Mesenchymal stem cell (in vitro differentiated cells and primary cell): ENCODE data around the gene SNX27.

Experiments used
- DNase-seq: peaks from one replicate; pipeline ENCODE4 v3.0.0-alpha.2; 2013
- H2AFZ ChIP-seq: one replicate; pipeline ENCODE4 v1.6.1; 2013; ENCODE audit warnings: low read depth, mild to moderate bottlenecking, control low read depth, inconsistent platforms, low read length, moderate library complexity
- H2AK5ac ChIP-seq: 2 replicates; pipeline ENCODE4 v1.6.1; 2013; ENCODE audit warnings: low read length, moderate library complexity, mild to moderate bottlenecking, inconsistent platforms; ENCODE audit not compliant: severe bottlenecking
- H2BK120ac ChIP-seq: one replicate; pipeline ENCODE4 v1.6.1; 2013; ENCODE audit warnings: low read depth, mild to moderate bottlenecking, inconsistent platforms, low read length, moderate library complexity
- H2BK12ac ChIP-seq, 2 experiments: one replicate each; pipeline ENCODE4 v1.6.1; 2013; ENCODE audit warnings: inconsistent platforms in 2 of 2, low read length in 2 of 2, mild to moderate bottlenecking in 2 of 2, moderate library complexity in 2 of 2, control low read depth in 1 of 2
- H2BK15ac ChIP-seq: one replicate; pipeline ENCODE4 v1.6.1; 2013; ENCODE audit warnings: mild to moderate bottlenecking, low read depth, inconsistent platforms; ENCODE audit not compliant: poor library complexity, severe bottlenecking
- H2BK5ac ChIP-seq: 2 replicates; pipeline ENCODE4 v1.6.1; 2013; ENCODE audit warnings: low read depth, mild to moderate bottlenecking, low read length, control low read depth, inconsistent platforms; ENCODE audit not compliant: poor library complexity, severe bottlenecking
- H3K14ac ChIP-seq, 2 experiments: one replicate each; pipeline ENCODE4 v1.6.1; 2013; ENCODE audit warnings: inconsistent platforms in 2 of 2, low read length in 2 of 2, control low read depth in 1 of 2, mild to moderate bottlenecking in 1 of 2, moderate library complexity in 1 of 2
- H3K18ac ChIP-seq, 2 experiments: one replicate each; pipeline ENCODE4 v1.6.1; 2013; ENCODE audit warnings: inconsistent platforms in 2 of 2, low read length in 2 of 2, control low read depth in 1 of 2, low read depth in 1 of 2, mild to moderate bottlenecking in 1 of 2
- H3K23ac ChIP-seq, 2 experiments: one replicate each; pipeline ENCODE4 v1.6.1; 2013; ENCODE audit warnings: inconsistent platforms in 2 of 2, low read length in 2 of 2, mild to moderate bottlenecking in 2 of 2, moderate library complexity in 2 of 2, control low read depth in 1 of 2
- H3K27ac ChIP-seq: 2 replicates; pipeline ENCODE4 v1.5.1; 2013; ENCODE audit warnings: mild to moderate bottlenecking, moderate library complexity, low read length, control low read depth, inconsistent platforms; ENCODE audit not compliant: poor library complexity, severe bottlenecking
- H3K27me3 ChIP-seq, 2 experiments: 2 replicates each; pipeline versions ENCODE4 v1.6.1 to v1.7.0; 2013; ENCODE audit warnings: low read length in 2 of 2, mild to moderate bottlenecking in 2 of 2, moderate library complexity in 2 of 2, control low read depth in 1 of 2, inconsistent platforms in 1 of 2; ENCODE audit not compliant: control insufficient read depth in 1 of 2, insufficient read depth in 1 of 2
- H3K36me3 ChIP-seq, 2 experiments: 2 replicates each; pipeline versions ENCODE4 v1.6.1 to v1.7.0; 2013; ENCODE audit warnings: low read length in 2 of 2, control low read depth in 1 of 2, inconsistent platforms in 1 of 2, low read depth in 1 of 2, mild to moderate bottlenecking in 1 of 2; ENCODE audit not compliant: insufficient read depth in 2 of 2, control insufficient read depth in 1 of 2
- H3K4ac ChIP-seq, 2 experiments: one replicate each; pipeline ENCODE4 v1.6.1; 2013; ENCODE audit warnings: inconsistent platforms in 2 of 2, low read length in 2 of 2, mild to moderate bottlenecking in 2 of 2, moderate library complexity in 2 of 2, control low read depth in 1 of 2, low read depth in 1 of 2
- H3K4me1 ChIP-seq: 2 replicates; pipeline ENCODE4 v1.6.1; 2013; ENCODE audit warnings: low read depth, low read length, control low read depth; ENCODE audit not compliant: control insufficient read depth, insufficient read depth
- H3K4me2 ChIP-seq: 2 replicates; pipeline ENCODE4 v1.6.1; 2013; ENCODE audit warnings: low read length, mild to moderate bottlenecking, inconsistent platforms; ENCODE audit not compliant: poor library complexity, severe bottlenecking
- H3K4me3 ChIP-seq, 2 experiments: 2 replicates each; pipeline versions ENCODE4 v1.5.1 to v1.7.0; 2013; ENCODE audit warnings: low read length in 2 of 2, mild to moderate bottlenecking in 2 of 2, control low read depth in 1 of 2, low read depth in 1 of 2; ENCODE audit not compliant: insufficient read depth in 1 of 2
- H3K79me1 ChIP-seq: replicated peaks from 2 replicates; pipeline ENCODE4 v1.6.1; 2013; ENCODE audit warnings: mild to moderate bottlenecking, control low read depth, low read length, inconsistent platforms; ENCODE audit not compliant: poor library complexity, severe bottlenecking
- H3K9ac ChIP-seq: 2 replicates; pipeline ENCODE4 v1.7.0; 2013; ENCODE audit warnings: mild to moderate bottlenecking, low read length, moderate library complexity
- H3K9me3 ChIP-seq: 2 replicates; pipeline ENCODE4 v1.7.0; 2013; ENCODE audit warnings: mild to moderate bottlenecking, low read length; ENCODE audit not compliant: control insufficient read depth
- H4K8ac ChIP-seq: one replicate; pipeline ENCODE4 v1.6.1; 2013; ENCODE audit warnings: inconsistent platforms, mild to moderate bottlenecking, low read length, moderate library complexity
- H4K91ac ChIP-seq: one replicate; pipeline ENCODE4 v1.6.1; 2013; ENCODE audit warnings: mild to moderate bottlenecking, low read length, inconsistent platforms
- WGBS: methylation state at CpG from one replicate; pipeline ENCODE4 v1.1.7; 2013; ENCODE audit warnings: mixed read lengths; 5-methylcytosine and 5-hydroxymethylcytosine counted together

Gene SNX27

DNA sequence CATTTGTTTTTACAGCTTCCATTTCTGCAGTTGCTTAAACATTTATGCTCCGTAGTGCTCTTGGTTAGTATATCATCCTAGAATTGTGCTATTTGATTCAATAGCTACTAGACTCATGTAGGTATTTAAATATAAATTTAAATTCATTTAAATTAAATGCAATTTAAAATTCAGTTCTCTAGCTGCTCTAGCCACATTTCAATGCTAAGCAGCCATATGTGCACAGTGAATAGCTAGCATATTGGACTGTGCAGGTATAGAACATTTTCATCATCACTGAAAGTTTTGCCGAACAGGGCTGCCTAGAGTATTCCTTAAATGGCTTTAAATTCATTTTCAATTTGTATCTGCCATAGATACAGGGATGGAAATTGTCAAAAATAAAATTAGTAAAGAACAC is 72.3 kb downstream of the SNX27 start:
- H3K36me3 ChIP-seq: peaks cover 10 to 43% of the 10 kb centered on the region in 2 experiments
- H2AK5ac ChIP-seq: no peak overlapping the region
- H3K27me3 ChIP-seq: no peaks in the 10 kb centered on the region
- no peaks in the 10 kb centered on the region for H3K9me3 ChIP-seq
- no peak overlapping the region for H3K18ac ChIP-seq
- H4K91ac ChIP-seq: no peak overlapping the region
- H3K23ac ChIP-seq: no peak overlapping the region
- H3K4ac ChIP-seq: no peak overlapping the region
- no CpG with 5 or more reads among the region's 2 CpGs for WGBS
- H3K4me1 ChIP-seq: no peaks in the 10 kb centered on the region
- DNase-seq: no peak
- no peak overlapping the region for H2BK5ac ChIP-seq
- no peak overlapping the region for H2BK15ac ChIP-seq
- no peak overlapping the region for H3K14ac ChIP-seq
- no peak overlapping the region for H3K4me2 ChIP-seq
- H2BK120ac ChIP-seq: no peak overlapping the region
- no peak overlapping the region for H2BK12ac ChIP-seq
- no peak overlapping the region for H4K8ac ChIP-seq
- H3K9ac ChIP-seq: no peak overlapping the region
- no peak overlapping the region for H3K27ac ChIP-seq
- H3K79me1 ChIP-seq: no peaks in the 10 kb centered on the region
- no peak overlapping the region for H2AFZ ChIP-seq
- no peak overlapping the region for H3K4me3 ChIP-seq

DNA sequence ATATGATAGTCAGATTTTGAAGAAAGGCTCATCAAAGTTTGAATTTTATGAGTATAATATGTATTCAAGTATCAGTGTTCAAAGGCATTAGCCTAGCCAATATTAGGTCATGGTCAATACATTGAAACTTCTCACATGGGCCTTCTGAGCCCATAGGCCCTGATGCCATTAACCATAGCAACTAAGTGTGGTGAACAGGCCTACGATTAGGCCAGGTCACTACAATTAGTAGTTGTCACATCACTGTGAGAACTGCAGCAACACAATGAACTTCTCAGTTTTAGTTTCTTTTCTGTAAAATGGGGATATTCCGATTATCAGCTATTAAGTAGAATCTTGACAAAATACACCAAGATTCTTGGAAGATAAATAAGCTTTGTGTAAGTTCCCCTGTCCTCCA is 74.7 kb downstream of the SNX27 start:
- H2BK15ac ChIP-seq: no peak overlapping the region
- H2BK12ac ChIP-seq: no peak overlapping the region
- H4K91ac ChIP-seq: no peak overlapping the region
- H3K9me3 ChIP-seq: no peaks in the 10 kb centered on the region
- no peak overlapping the region for H2BK5ac ChIP-seq
- no peaks in the 10 kb centered on the region for H3K79me1 ChIP-seq
- 100% methylated on average over 1 of the region's 2 CpGs for WGBS
- no peak overlapping the region for H3K4me3 ChIP-seq
- H3K4me1 ChIP-seq: no peaks in the 10 kb centered on the region
- H3K9ac ChIP-seq: no peak overlapping the region
- no peak for DNase-seq
- H2BK120ac ChIP-seq: no peak overlapping the region
- H3K4me2 ChIP-seq: no peak overlapping the region
- peaks cover 10 to 46% of the 10 kb centered on the region in 2 experiments for H3K36me3 ChIP-seq
- H2AFZ ChIP-seq: no peak overlapping the region
- H3K23ac ChIP-seq: no peak overlapping the region
- no peak overlapping the region for H3K14ac ChIP-seq
- no peak overlapping the region for H3K27ac ChIP-seq
- H4K8ac ChIP-seq: no peak overlapping the region
- H3K4ac ChIP-seq: no peak overlapping the region
- H2AK5ac ChIP-seq: no peak overlapping the region
- H3K27me3 ChIP-seq: no peaks in the 10 kb centered on the region
- H3K18ac ChIP-seq: no peak overlapping the region

- Histone ChIP-seq H3K4ac (no peak overlapping the region), H3K27me3 (no peaks in the 10 kb centered on the region), H3K4me2 (no peak overlapping the region), H2AK5ac (no peak overlapping the region), H3K27ac (no peak overlapping the region), H2AFZ (no peak overlapping the region), H3K14ac (no peak overlapping the region), H4K8ac (no peak overlapping the region), H2BK5ac (no peak overlapping the region), H3K9me3 (no peaks in the 10 kb centered on the region), H4K91ac (no peak overlapping the region), H2BK120ac (no peak overlapping the region), H3K36me3 (peaks cover 10 to 56% of the 10 kb centered on the region in 2 experiments), H2BK12ac (no peak overlapping the region), H2BK15ac (no peak overlapping the region), H3K9ac (no peak overlapping the region), H3K23ac (no peak overlapping the region), H3K4me1 (no peaks in the 10 kb centered on the region), H3K18ac (no peak overlapping the region), H3K4me3 (no peak overlapping the region), H3K79me1 (peaks cover 4% of the 10 kb centered on the region)
- WGBS: 89% methylated on average over 2 of the region's 4 CpGs
- DNase-seq: no peak
Observed at GRCh38 chr1:151689494-151689893, 77.6 kb downstream of the SNX27 start.

- no peak overlapping the region for H2BK5ac ChIP-seq
- H3K36me3 ChIP-seq: peaks cover 10 to 51% of the 10 kb centered on the region in 2 experiments
- H4K8ac ChIP-seq: no peak overlapping the region
- no peak overlapping the region for H2BK12ac ChIP-seq
- H3K4me1 ChIP-seq: no peaks in the 10 kb centered on the region
- no peak overlapping the region for H3K18ac ChIP-seq
- no peak overlapping the region for H3K23ac ChIP-seq
- H3K9ac ChIP-seq: no peak overlapping the region
- no peak overlapping the region for H4K91ac ChIP-seq
- no peak overlapping the region for H3K27ac ChIP-seq
- no peak overlapping the region for H2BK120ac ChIP-seq
- 90% methylated on average over 3 of the region's 3 CpGs for WGBS
- H3K4me3 ChIP-seq: no peak overlapping the region
- peaks cover 4% of the 10 kb centered on the region for H3K79me1 ChIP-seq
- H2AK5ac ChIP-seq: no peak overlapping the region
- no peak overlapping the region for H3K4ac ChIP-seq
- H2AFZ ChIP-seq: no peak overlapping the region
- H2BK15ac ChIP-seq: no peak overlapping the region
- H3K9me3 ChIP-seq: no peaks in the 10 kb centered on the region
- no peak overlapping the region for H3K4me2 ChIP-seq
- no peak overlapping the region for H3K14ac ChIP-seq
- no peaks in the 10 kb centered on the region for H3K27me3 ChIP-seq
- no peak for DNase-seq
Observed at GRCh38 chr1:151692226-151692625, 80.4 kb downstream of the SNX27 start.
